Measurements from ENCODE around the gene INO80B.
"Not testable (repeated sequence)": the region's sequence is repeated elsewhere in the genome, so short reads cannot be mapped to it uniquely, and the experiment has no call there.

INO80B gene

GRCh38 chr2:74439803-74440377, 15.0 kb upstream of the INO80B start:
- H3K4me1 ChIP-seq (ENCODE audit: control insufficient read depth, insufficient read depth, low read length): peaks cover 41% of the 10 kb centered on the region
- H3K27ac ChIP-seq (ENCODE audit: low read length): peak overlapping the region; percentile 41
- H3K9me3 ChIP-seq (ENCODE audit: control insufficient read depth in 2 of 2, low read length in 2 of 2): no peaks in the 10 kb centered on the region
- H3K9ac ChIP-seq (ENCODE audit: low read length in 2 of 2): peak overlapping the region; percentile 65 to 76
- H3K4me3 ChIP-seq (ENCODE audit: low read length in 2 of 2): peak overlapping the region; percentile 79 to 81
- H3K27me3 ChIP-seq (ENCODE audit: control insufficient read depth in 1 of 2, insufficient read depth in 2 of 2, low read length in 2 of 2): peaks cover 5 to 22% of the 10 kb centered on the region in 2 donors
- no peaks in the 10 kb centered on the region for H3K36me3 ChIP-seq (ENCODE audit: control insufficient read depth in 2 of 2, insufficient read depth in 2 of 2, low read length in 2 of 2)

DNA sequence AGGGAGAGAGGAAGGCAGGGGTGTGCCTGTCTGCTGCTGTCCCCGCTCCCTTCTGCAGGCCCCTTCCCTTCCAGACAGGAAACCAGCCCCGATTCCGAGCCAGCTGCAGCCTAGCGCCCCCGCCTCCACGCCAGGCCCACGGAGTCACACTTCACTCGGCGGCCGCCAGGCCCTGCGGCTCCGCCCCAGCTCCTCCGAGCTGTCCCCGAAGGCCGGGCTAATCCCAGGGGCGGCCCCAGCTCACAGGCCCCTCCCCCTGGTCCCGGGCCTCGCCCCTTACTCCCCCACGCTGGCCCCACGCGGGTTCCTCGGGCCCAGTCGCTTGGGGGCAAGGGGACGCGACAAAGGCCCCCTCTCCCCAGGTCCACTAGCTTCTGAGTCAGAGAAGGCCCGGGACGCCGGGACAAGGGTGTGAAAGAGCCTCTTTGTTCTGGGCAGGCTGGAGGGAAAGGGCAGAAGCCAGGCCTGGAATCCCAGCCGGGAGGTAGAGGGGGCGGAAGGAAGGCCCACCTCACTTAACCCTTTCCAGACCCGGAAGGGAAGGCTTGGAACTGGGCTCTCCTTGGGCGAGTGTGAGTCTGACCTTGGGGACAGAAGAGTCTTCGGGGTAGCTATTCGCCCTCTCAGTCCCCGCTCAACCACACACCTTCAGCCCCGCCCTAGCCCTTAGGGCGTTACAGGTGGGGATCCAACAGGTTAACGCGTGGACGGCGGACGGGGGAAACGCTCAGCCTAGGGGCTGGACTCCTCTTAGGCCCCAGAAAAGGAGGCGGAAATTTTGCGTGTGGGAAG, 14.3 kb upstream of the INO80B start:
- Histone ChIP-seq H3K36me3 (ENCODE audit: control insufficient read depth in 2 of 2, insufficient read depth in 2 of 2, low read length in 2 of 2) (no peaks in the 10 kb centered on the region), H3K4me3 (ENCODE audit: low read length in 2 of 2) (peak overlapping the region; percentile 79 to 81), H3K27me3 (ENCODE audit: control insufficient read depth in 1 of 2, insufficient read depth in 2 of 2, low read length in 2 of 2) (peaks cover 5 to 22% of the 10 kb centered on the region in 2 donors), H3K27ac (ENCODE audit: low read length) (peak overlapping the region; percentile 41), H3K9ac (ENCODE audit: low read length in 2 of 2) (peak overlapping the region; percentile 65 to 76), H3K4me1 (ENCODE audit: control insufficient read depth, insufficient read depth, low read length) (peaks cover 41% of the 10 kb centered on the region), H3K9me3 (ENCODE audit: control insufficient read depth in 2 of 2, low read length in 2 of 2) (no peaks in the 10 kb centered on the region)

GRCh38 chr2:74441170-74441689, 13.7 kb upstream of the INO80B start:
- Histone ChIP-seq H3K4me3 (ENCODE audit: low read length in 2 of 2) (peak overlapping the region; percentile 79 to 81), H3K9me3 (ENCODE audit: control insufficient read depth in 2 of 2, low read length in 2 of 2) (no peaks in the 10 kb centered on the region), H3K27me3 (ENCODE audit: control insufficient read depth in 1 of 2, insufficient read depth in 2 of 2, low read length in 2 of 2) (peaks cover 5 to 22% of the 10 kb centered on the region in 2 donors), H3K4me1 (ENCODE audit: control insufficient read depth, insufficient read depth, low read length) (peaks cover 41% of the 10 kb centered on the region), H3K9ac (ENCODE audit: low read length in 2 of 2) (peak overlapping the region; percentile 13 to 65), H3K36me3 (ENCODE audit: control insufficient read depth in 2 of 2, insufficient read depth in 2 of 2, low read length in 2 of 2) (no peaks in the 10 kb centered on the region), H3K27ac (ENCODE audit: low read length) (no peak overlapping the region)

- Histone ChIP-seq H3K4me1 (ENCODE audit: control insufficient read depth, insufficient read depth, low read length) (peaks cover 41% of the 10 kb centered on the region), H3K27me3 (ENCODE audit: control insufficient read depth in 1 of 2, insufficient read depth in 2 of 2, low read length in 2 of 2) (peaks cover 5 to 22% of the 10 kb centered on the region in 2 donors), H3K9ac (ENCODE audit: low read length in 2 of 2) (peak within 1 kb of the TSS; percentile 65 to 73), H3K9me3 (ENCODE audit: control insufficient read depth in 2 of 2, low read length in 2 of 2) (no peaks in the 10 kb centered on the region), H3K36me3 (ENCODE audit: control insufficient read depth in 2 of 2, insufficient read depth in 2 of 2, low read length in 2 of 2) (no peaks in the 10 kb centered on the region), H3K27ac (ENCODE audit: low read length) (no peak within 1 kb of the TSS), H3K4me3 (ENCODE audit: low read length in 2 of 2) (peak within 1 kb of the TSS; percentile 79 to 81)
Observed at GRCh38 chr2:74441690-74442482, 13.0 kb upstream of the INO80B start, which contains the start of gene RTKN. Gene RTKN (minus strand): TSS chr2:74441937. CDS start chr2:74441816, 121 bp downstream.

DNA sequence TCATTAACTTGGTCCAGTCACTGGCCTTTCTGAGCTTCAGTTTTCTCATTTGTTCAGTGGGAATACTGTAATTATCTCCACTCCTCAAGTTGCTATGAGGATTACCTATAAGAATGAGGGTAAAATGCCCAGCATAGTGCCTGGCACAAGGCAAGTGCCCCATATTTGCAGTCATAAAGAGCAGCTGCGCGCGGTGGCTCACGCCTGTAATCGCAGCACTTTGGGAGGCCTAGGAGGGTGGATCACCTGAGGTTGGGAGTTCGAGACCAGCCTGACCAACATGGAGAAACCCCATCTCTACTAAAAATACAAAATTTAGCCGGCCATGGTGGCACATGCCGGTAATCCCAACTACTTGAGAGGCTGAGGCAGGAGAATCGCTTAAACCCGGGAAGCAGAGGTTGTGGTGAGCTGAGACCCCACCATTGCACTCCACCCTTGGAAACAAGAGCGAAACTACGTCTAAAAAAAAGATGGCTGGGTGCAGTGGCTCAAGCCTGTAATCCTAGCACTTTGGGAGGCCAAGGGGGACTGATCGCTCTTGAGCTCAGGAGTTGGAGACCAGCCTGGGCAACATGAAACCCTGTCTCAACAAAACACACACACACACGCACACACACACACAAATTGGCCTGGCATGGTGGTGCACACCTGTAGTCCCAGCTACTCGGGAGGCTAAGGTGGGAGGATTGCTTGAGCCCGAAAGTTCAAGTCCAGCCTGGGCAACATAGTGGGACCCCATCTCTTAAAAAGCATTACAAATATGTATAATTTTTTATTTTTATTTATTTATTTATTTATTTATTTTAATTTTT, 12.2 kb upstream of the INO80B start:
- not testable (repeated sequence) for H3K9ac ChIP-seq (ENCODE audit: low read length in 2 of 2); H3K27ac ChIP-seq (ENCODE audit: low read length); H3K4me3 ChIP-seq (ENCODE audit: low read length in 2 of 2); H3K36me3 ChIP-seq (ENCODE audit: control insufficient read depth in 2 of 2, insufficient read depth in 2 of 2, low read length in 2 of 2); H3K9me3 ChIP-seq (ENCODE audit: control insufficient read depth in 2 of 2, low read length in 2 of 2)
- H3K4me1 ChIP-seq (ENCODE audit: control insufficient read depth, insufficient read depth, low read length): peaks cover 41% of the 10 kb centered on the region
- H3K27me3 ChIP-seq (ENCODE audit: control insufficient read depth in 1 of 2, insufficient read depth in 2 of 2, low read length in 2 of 2): peaks cover 5 to 22% of the 10 kb centered on the region in 2 donors

DNA sequence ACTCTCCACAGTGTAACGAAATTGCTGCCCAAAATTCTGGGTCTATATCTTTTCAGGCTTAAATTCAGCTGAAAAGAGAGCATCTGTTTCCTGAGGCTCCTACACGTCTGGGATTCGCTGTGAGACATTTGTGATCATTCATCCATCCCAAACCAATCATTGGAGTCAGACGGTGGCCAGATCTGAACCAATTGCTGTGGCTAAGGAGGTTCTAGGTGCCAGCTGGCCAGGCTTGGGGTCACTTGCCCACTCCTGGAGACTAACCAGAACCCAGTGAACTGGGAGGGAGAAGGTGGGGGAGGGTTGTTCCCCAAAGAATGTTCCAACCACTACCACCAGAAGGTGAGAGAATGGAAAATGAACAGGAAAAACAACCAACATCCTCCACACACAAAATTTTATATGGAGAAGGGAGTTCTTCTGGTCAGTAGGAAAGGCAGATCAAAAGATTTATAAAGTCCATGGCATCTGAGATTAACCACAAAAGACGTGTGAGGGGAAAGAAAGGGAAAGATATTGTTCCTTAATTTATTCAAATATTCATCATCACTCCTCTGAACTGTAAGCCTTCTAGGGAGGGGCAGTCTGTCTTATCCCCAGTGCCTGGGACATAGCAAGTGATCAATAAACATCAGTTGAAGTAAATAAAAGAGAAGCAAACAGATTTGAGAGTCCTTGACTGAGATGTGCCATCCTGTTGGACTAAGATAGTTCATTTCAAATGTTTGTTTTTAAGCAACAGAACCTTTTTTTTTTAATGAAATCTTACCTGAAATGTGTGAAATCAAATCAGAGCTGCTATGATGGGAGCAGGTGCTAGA, 10.2 kb upstream of the INO80B start:
- H3K4me3 ChIP-seq (ENCODE audit: low read length in 2 of 2): no peak overlapping the region
- H3K27me3 ChIP-seq (ENCODE audit: control insufficient read depth in 1 of 2, insufficient read depth in 2 of 2, low read length in 2 of 2): peaks cover 5 to 22% of the 10 kb centered on the region in 2 donors
- H3K9ac ChIP-seq (ENCODE audit: low read length in 2 of 2): no peak overlapping the region
- no peak overlapping the region for H3K27ac ChIP-seq (ENCODE audit: low read length)
- no peaks in the 10 kb centered on the region for H3K9me3 ChIP-seq (ENCODE audit: control insufficient read depth in 2 of 2, low read length in 2 of 2)
- no peaks in the 10 kb centered on the region for H3K36me3 ChIP-seq (ENCODE audit: control insufficient read depth in 2 of 2, insufficient read depth in 2 of 2, low read length in 2 of 2)
- peaks cover 23% of the 10 kb centered on the region for H3K4me1 ChIP-seq (ENCODE audit: control insufficient read depth, insufficient read depth, low read length)

DNA sequence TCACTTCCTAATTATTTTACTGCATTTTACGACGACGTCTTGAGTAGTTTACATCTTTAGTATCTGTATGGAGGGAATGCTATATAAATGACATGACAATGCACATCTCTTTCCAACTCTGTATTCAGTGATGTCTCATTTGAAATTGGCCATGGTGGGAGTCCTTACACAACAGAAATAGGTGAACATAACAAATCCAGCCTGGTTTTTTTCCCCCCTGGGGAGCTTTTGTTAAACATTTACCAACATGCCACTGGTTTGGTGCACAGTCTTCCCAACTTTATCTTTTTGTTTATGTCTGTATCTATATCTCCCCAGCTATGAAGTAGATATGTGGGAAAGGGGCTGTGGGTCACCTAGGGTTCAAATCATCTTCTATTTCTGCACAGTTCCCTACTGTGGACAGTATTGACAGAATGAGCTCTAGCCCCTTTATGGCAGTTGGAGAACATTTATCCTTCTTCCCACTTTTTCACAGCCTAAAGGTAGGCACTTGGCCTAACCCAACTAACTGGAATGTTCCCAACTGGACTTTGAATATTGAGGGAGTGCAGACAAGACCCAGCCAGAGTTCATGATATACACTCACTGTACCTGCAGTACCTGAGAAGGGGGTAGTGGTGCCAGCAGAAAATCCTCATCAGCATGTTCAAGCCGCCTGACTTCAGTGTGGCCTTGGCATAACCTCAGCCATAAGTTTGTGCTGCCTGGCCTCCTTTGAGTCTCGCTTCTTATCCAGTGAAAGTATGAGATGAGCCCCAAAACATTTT, 7.5 kb upstream of the INO80B start:
- Histone ChIP-seq H3K27me3 (ENCODE audit: control insufficient read depth in 1 of 2, insufficient read depth in 2 of 2, low read length in 2 of 2) (peaks cover under 1 to 5% of the 10 kb centered on the region in 2 donors), H3K9me3 (ENCODE audit: control insufficient read depth in 2 of 2, low read length in 2 of 2) (no peaks in the 10 kb centered on the region), H3K27ac (ENCODE audit: low read length) (no peak overlapping the region), H3K36me3 (ENCODE audit: control insufficient read depth in 2 of 2, insufficient read depth in 2 of 2, low read length in 2 of 2) (no peaks in the 10 kb centered on the region), H3K9ac (ENCODE audit: low read length in 2 of 2) (no peak overlapping the region), H3K4me1 (ENCODE audit: control insufficient read depth, insufficient read depth, low read length) (no peaks in the 10 kb centered on the region), H3K4me3 (ENCODE audit: low read length in 2 of 2) (no peak overlapping the region)

- Histone ChIP-seq H3K9ac (ENCODE audit: low read length in 2 of 2) (no peak overlapping the region), H3K27me3 (ENCODE audit: control insufficient read depth in 1 of 2, insufficient read depth in 2 of 2, low read length in 2 of 2) (peaks cover 0 to 4% of the 10 kb centered on the region in 2 donors), H3K4me3 (ENCODE audit: low read length in 2 of 2) (no peak overlapping the region), H3K36me3 (ENCODE audit: control insufficient read depth in 2 of 2, insufficient read depth in 2 of 2, low read length in 2 of 2) (no peaks in the 10 kb centered on the region), H3K9me3 (ENCODE audit: control insufficient read depth in 2 of 2, low read length in 2 of 2) (no peaks in the 10 kb centered on the region), H3K4me1 (ENCODE audit: control insufficient read depth, insufficient read depth, low read length) (no peaks in the 10 kb centered on the region), H3K27ac (ENCODE audit: low read length) (no peak overlapping the region)
Observed at GRCh38 chr2:74448771-74449170, 6.1 kb upstream of the INO80B start.

DNA sequence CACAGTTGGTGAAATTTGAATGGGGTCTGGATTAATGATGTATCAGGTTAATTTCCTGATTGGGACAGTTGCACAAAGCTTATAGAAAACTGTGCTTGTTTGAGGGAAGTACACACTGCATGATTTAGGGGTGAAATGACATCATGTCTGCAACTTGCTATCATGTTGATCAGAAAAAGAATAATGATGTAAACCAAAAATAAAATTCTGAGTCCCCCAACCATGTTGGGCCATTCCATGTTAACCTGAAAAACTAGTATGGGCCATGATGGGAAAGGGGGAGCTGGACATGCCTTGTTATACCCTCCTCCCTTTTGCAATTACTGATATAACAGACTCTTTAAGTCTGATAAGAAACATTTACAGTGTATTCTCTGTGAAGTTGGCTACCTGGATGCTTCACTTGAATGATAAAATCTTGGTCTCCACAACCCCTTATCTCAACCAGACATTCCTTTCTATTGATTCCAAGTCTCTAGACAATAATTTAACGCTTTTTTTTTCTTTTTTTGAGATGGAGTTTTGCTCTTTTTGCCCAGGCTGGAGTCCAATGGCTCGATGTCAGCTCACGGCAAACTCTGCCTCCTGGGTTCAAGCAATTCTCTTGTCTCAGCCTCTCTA, 4.2 kb upstream of the INO80B start:
- H3K27ac ChIP-seq (ENCODE audit: low read length): no peak overlapping the region
- H3K9me3 ChIP-seq (ENCODE audit: control insufficient read depth in 2 of 2, low read length in 2 of 2): no peaks in the 10 kb centered on the region
- H3K4me1 ChIP-seq (ENCODE audit: control insufficient read depth, insufficient read depth, low read length): peaks cover 12% of the 10 kb centered on the region
- no peak overlapping the region for H3K4me3 ChIP-seq (ENCODE audit: low read length in 2 of 2)
- H3K36me3 ChIP-seq (ENCODE audit: control insufficient read depth in 2 of 2, insufficient read depth in 2 of 2, low read length in 2 of 2): no peaks in the 10 kb centered on the region
- H3K9ac ChIP-seq (ENCODE audit: low read length in 2 of 2): no peak overlapping the region
- H3K27me3 ChIP-seq (ENCODE audit: control insufficient read depth in 1 of 2, insufficient read depth in 2 of 2, low read length in 2 of 2): peaks cover 0 to 4% of the 10 kb centered on the region in 2 donors
